HepG2 (cell line): ENCODE measurements around the gene SIGMAR1. TPM values are rescaled to one million over a fixed set of nuclear protein-coding genes. Genes with fewer than 3 reads are reported as not detected.

Source experiments
- BCL3 ChIP-seq: sonication (generic); formaldehyde crosslinking; IDR thresholded peaks from 2 replicates; pipeline ENCODE4 v1.5.1; 2020; ENCODE audit warnings: mild to moderate bottlenecking, missing genetic modification reagents, moderate library complexity
- CBX1 ChIP-seq: IDR thresholded peaks from one replicate; pipeline ENCODE4 v1.6.1; 2016; ENCODE audit warnings: antibody characterized with exemption, low read depth
- CENPT ChIP-seq: sonication (generic); formaldehyde crosslinking; IDR thresholded peaks from 2 replicates; pipeline ENCODE4 v1.8.0; 2022; ENCODE audit warnings: low read depth, mild to moderate bottlenecking, moderate library complexity, missing genetic modification reagents
- FOXM1 ChIP-seq: sonication (generic); formaldehyde crosslinking; IDR thresholded peaks from 2 replicates; pipeline ENCODE4 v1.5.0; 2020; ENCODE audit warnings: missing genetic modification reagents
- FOXO1 ChIP-seq: sonication (generic); formaldehyde crosslinking; IDR thresholded peaks from 2 replicates; pipeline ENCODE4 v1.4.0; 2020; ENCODE audit warnings: missing genetic modification reagents
- ISL2 ChIP-seq: sonication (generic); formaldehyde crosslinking; IDR thresholded peaks from 2 replicates; pipeline ENCODE4 v1.5.0; 2020; ENCODE audit warnings: missing genetic modification reagents
- LBX2 ChIP-seq: sonication (generic); formaldehyde crosslinking; IDR thresholded peaks from 2 replicates; pipeline ENCODE4 v1.5.0; 2020; ENCODE audit warnings: missing genetic modification reagents, mild to moderate bottlenecking, borderline replicate concordance
- MLLT10 ChIP-seq: sonication (generic); formaldehyde crosslinking; IDR thresholded peaks from 2 replicates; pipeline ENCODE4 v1.4.0; 2020; ENCODE audit warnings: missing genetic modification reagents
- NR2C2 ChIP-seq: sonication (generic); formaldehyde crosslinking; IDR thresholded peaks from 2 replicates; pipeline ENCODE4 v1.4.0; 2020; ENCODE audit warnings: missing genetic modification reagents, mild to moderate bottlenecking, moderate library complexity, borderline replicate concordance
- PLRG1 ChIP-seq: fragments of 450-650 bp; conservative IDR thresholded peaks from 2 replicates; pipeline ENCODE4 v1.6.1; 2016
- RAD51 ChIP-seq: fragments of 450-650 bp; IDR thresholded peaks from 2 replicates; pipeline ENCODE4 v1.6.1; 2016; ENCODE audit warnings: borderline replicate concordance
- SRF ChIP-seq: IDR thresholded peaks from 2 replicates; pipeline ENCODE4 v1.6.1; 2011; ENCODE audit warnings: mild to moderate bottlenecking, low read depth, low read length, moderate library complexity
- THYN1 ChIP-seq: sonication (generic); formaldehyde crosslinking; IDR thresholded peaks from 2 replicates; pipeline ENCODE4 v1.8.1; 2023; ENCODE audit warnings: low read depth, mild to moderate bottlenecking, moderate library complexity, missing genetic modification reagents, borderline replicate concordance
- U2AF2 ChIP-seq: fragments of 200-400 bp; formaldehyde crosslinking; IDR thresholded peaks from 2 replicates; pipeline ENCODE4 v1.6.1; 2017; ENCODE audit warnings: low read depth, mild to moderate bottlenecking, low read length
- ZFP62 ChIP-seq: sonication (generic); formaldehyde crosslinking; IDR thresholded peaks from 2 replicates; pipeline ENCODE4 v1.4.0; 2020; ENCODE audit warnings: missing genetic modification reagents
- ZNF136 ChIP-seq: sonication (generic); formaldehyde crosslinking; IDR thresholded peaks from 2 replicates; pipeline ENCODE4 v1.8.1; 2022; ENCODE audit warnings: low read depth, mild to moderate bottlenecking, moderate library complexity, missing genetic modification reagents
- ZNF251 ChIP-seq: sonication (generic); formaldehyde crosslinking; IDR thresholded peaks from 2 replicates; pipeline ENCODE4 v1.9.0; 2021; ENCODE audit warnings: mild to moderate bottlenecking, missing genetic modification reagents
- ZNF530 ChIP-seq: sonication (generic); formaldehyde crosslinking; IDR thresholded peaks from 2 replicates; pipeline ENCODE4 v1.5.0; 2020; ENCODE audit warnings: low read depth, mild to moderate bottlenecking, missing genetic modification reagents
- ZSCAN9 ChIP-seq: IDR thresholded peaks from 2 replicates; pipeline ENCODE4 v1.6.1; 2016; ENCODE audit warnings: borderline replicate concordance
- polyA plus RNA-seq, 8 experiments: library from polyadenylated mRNA; depleted of rRNA in 3 of 8; stranded (reverse) in 7 of 8; unstranded in 1 of 8; fragments of >200 nt; fragmentation: Illumina TruSeq in 4 of 8; extraction: Trizol in 4 of 8; gene quantifications; 2 replicates each; pipeline versions ENCODE4 v1.2.1 to v1.2.3, GENCODE V29; 2011 to 2016; ENCODE audit warnings: low read depth in 4 of 8, missing spikeins in 1 of 8, mixed read lengths in 1 of 8; ENCODE audit not compliant: insufficient read depth in 1 of 8
- total RNA-seq, 5 experiments: library from RNA; depleted of rRNA; stranded (reverse); fragments of >200 nt; fragmentation: Illumina TruSeq; extraction: Trizol; gene quantifications; 2 replicates each; pipeline ENCODE4 v1.2.3, GENCODE V29; 2016; ENCODE audit warnings: low read depth in 1 of 5
- TF ChIP-seq, protein P1 (sequence below): sonication (generic); formaldehyde crosslinking; IDR thresholded peaks from 2 replicates; pipeline ENCODE4 v1.5.1; 2020; ENCODE audit warnings: missing genetic modification reagents, mild to moderate bottlenecking, borderline replicate concordance
- TF ChIP-seq, protein P2 (sequence below): sonication (generic); formaldehyde crosslinking; IDR thresholded peaks from 2 replicates; pipeline ENCODE4 v1.4.0; 2020; ENCODE audit warnings: missing genetic modification reagents
- TF ChIP-seq, protein P3 (sequence below): sonication (generic); formaldehyde crosslinking; IDR thresholded peaks from 2 replicates; pipeline ENCODE4 v1.8.0; 2022; ENCODE audit warnings: low read depth, missing genetic modification reagents

SIGMAR1 gene
- total and polyA plus RNA-seq, 2 of the 13 experiments (the other 11 are each of a cell fraction or from before 2014, with no cell fraction given) = 38.9 to 60.8 TPM

DNA sequence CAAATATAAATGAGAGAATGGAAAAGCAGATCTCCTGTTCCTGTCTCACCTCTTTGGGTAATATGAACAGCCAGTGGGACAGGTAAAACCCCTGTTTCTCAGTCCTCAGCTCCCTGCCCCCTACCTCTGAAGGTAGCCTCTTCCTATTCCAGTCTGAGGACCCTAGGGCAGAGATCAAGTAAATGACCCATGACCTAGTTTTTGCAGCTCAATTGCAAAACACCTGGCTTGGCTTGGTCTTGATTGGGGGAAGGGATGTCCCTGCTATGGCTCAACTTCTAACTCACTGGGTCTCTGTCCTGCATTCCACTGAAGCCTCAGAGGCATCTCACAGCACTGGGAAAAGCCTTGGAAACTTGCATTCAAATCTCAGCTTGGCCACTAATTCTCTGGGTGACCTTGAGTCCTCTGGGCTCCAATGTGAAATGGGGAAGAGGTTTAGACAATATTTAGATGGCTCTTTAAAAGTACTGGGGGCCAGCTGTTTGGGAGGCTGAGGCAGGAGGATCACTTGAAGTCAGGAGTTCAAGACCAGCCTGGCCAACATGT is 7.3 kb upstream of the SIGMAR1 start (continued):
- TF ChIP-seq SRF = no peak
- no peak for TF ChIP-seq CENPT (CRISPR knock-in tag)
- no peak for TF ChIP-seq CBX1
- peak; percentile 43; the same call in 1 of the 2 replicates for TF ChIP-seq FOXO1
- TF ChIP-seq, protein P1, sequence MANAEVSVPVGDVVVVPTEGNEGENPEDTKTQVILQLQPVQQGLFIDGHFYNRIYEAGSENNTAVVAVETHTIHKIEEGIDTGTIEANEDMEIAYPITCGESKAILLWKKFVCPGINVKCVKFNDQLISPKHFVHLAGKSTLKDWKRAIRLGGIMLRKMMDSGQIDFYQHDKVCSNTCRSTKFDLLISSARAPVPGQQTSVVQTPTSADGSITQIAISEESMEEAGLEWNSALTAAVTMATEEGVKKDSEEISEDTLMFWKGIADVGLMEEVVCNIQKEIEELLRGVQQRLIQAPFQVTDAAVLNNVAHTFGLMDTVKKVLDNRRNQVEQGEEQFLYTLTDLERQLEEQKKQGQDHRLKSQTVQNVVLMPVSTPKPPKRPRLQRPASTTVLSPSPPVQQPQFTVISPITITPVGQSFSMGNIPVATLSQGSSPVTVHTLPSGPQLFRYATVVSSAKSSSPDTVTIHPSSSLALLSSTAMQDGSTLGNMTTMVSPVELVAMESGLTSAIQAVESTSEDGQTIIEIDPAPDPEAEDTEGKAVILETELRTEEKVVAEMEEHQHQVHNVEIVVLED (CRISPR knock-in tag) = 0 out of 2 replicates have a peak, but pooled peaks have one; percentile 28
- TF ChIP-seq THYN1 (CRISPR knock-in tag) = no peak
- TF ChIP-seq, protein P2, sequence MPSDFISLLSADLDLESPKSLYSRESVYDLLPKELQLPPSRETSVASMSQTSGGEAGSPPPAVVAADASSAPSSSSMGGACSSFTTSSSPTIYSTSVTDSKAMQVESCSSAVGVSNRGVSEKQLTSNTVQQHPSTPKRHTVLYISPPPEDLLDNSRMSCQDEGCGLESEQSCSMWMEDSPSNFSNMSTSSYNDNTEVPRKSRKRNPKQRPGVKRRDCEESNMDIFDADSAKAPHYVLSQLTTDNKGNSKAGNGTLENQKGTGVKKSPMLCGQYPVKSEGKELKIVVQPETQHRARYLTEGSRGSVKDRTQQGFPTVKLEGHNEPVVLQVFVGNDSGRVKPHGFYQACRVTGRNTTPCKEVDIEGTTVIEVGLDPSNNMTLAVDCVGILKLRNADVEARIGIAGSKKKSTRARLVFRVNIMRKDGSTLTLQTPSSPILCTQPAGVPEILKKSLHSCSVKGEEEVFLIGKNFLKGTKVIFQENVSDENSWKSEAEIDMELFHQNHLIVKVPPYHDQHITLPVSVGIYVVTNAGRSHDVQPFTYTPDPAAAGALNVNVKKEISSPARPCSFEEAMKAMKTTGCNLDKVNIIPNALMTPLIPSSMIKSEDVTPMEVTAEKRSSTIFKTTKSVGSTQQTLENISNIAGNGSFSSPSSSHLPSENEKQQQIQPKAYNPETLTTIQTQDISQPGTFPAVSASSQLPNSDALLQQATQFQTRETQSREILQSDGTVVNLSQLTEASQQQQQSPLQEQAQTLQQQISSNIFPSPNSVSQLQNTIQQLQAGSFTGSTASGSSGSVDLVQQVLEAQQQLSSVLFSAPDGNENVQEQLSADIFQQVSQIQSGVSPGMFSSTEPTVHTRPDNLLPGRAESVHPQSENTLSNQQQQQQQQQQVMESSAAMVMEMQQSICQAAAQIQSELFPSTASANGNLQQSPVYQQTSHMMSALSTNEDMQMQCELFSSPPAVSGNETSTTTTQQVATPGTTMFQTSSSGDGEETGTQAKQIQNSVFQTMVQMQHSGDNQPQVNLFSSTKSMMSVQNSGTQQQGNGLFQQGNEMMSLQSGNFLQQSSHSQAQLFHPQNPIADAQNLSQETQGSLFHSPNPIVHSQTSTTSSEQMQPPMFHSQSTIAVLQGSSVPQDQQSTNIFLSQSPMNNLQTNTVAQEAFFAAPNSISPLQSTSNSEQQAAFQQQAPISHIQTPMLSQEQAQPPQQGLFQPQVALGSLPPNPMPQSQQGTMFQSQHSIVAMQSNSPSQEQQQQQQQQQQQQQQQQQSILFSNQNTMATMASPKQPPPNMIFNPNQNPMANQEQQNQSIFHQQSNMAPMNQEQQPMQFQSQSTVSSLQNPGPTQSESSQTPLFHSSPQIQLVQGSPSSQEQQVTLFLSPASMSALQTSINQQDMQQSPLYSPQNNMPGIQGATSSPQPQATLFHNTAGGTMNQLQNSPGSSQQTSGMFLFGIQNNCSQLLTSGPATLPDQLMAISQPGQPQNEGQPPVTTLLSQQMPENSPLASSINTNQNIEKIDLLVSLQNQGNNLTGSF (CRISPR knock-in tag) = no peak
- TF ChIP-seq ISL2 = no peak
- no peak for TF ChIP-seq ZSCAN9
- TF ChIP-seq NR2C2 (CRISPR knock-in tag) = peak; percentile 92
- no peak for TF ChIP-seq RAD51
- TF ChIP-seq PLRG1 = no peak
- no peak for TF ChIP-seq ZNF251
- no peak for TF ChIP-seq FOXM1
- no peak for TF ChIP-seq MLLT10 (CRISPR knock-in tag)
- TF ChIP-seq ZNF136 (CRISPR knock-in tag) = no peak
- no peak for TF ChIP-seq LBX2 (CRISPR knock-in tag)
- no peak for TF ChIP-seq BCL3 (CRISPR knock-in tag)
- TF ChIP-seq ZFP62 = no peak
- TF ChIP-seq ZNF530 = no peak
- TF ChIP-seq, protein P3, sequence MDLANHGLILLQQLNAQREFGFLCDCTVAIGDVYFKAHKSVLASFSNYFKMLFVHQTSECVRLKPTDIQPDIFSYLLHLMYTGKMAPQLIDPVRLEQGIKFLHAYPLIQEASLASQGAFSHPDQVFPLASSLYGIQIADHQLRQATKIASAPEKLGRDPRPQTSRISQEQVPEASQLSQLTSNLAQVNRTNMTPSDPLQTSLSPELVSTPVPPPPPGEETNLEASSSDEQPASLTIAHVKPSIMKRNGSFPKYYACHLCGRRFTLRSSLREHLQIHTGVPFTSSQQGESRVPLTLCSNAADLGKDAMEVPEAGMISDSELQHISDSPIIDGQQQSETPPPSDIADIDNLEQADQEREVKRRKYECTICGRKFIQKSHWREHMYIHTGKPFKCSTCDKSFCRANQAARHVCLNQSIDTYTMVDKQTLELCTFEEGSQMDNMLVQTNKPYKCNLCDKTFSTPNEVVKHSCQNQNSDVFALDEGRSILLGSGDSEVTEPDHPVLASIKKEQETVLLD (CRISPR knock-in tag) = no peak
- TF ChIP-seq U2AF2 = no peak
